ENCODE measurements around the gene RASSF7.

The RASSF7 gene

GRCh38 chr11:612201-612960 is 51.6 kb downstream of the RASSF7 start:
- no peak for DNase-seq

DNA sequence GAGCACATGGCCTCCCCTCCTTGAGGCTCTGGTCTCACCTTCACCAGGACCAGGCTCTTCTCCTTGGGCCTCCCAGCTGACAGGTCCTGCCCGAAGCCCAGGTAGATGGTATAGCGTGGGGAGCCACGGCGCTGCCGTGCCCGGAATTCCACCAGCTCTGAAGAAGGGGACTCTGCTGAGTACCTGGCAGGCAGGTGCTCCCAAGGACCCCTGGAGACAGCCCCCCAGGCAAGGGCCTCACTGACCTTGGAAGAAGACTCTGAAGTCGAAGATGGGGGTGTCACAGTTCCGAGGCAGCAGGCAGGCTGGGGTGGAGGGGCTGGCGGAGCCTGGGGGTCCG is 52.2 kb downstream of the RASSF7 start:
- DNase-seq, result no peak

GRCh38 chr11:613369-613968 is 52.7 kb downstream of the RASSF7 start:
- DNase-seq, result no peak

All from bone marrow (tissue), 2 donors.